ENCODE results near the gene BATF. TPM values are rescaled to one million over a fixed set of nuclear protein-coding genes. Genes with fewer than 3 reads are reported as not detected.

Gene BATF
- total RNA-seq, 1 experiment from 2014 or later: not detected

DNA sequence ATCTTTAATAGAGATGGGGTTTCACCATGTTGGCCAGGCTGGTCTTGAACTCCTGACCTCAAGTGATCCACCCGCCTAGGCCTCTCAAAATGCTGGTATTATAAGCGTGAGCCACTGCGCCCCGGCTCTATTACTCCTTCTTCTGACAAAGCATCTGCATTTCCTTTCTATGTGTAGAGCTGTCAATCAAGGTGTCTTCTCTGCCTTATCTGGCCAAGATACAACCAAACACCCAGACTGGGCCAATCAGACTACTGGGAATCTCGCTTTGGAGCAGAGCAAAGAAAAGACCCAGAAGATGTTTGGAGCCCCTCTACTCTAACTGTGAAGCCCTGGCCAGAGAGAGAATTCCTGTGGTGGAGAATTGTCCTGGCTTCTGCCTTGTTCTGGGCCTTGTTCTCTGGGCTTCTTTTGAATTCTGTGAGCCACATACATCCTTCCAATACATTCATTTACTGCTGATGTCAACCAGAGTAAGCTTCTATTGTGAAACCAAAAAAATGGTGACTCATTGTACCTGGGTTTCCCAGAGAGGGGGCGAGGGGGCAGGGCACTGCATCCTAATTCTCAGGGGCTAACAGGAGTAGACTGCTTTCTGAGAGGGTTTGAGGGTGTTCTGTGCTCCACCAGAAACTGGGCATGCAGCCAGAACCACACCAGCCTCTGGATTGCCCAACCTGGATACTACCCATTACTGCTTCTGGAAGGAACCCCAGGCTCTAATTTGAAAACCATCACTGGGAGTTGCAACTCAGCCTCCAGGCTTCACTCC, 37.4 kb downstream of the BATF start:
- DNase-seq (ENCODE audit: low spot score): peak; percentile 8

GRCh38 chr14:75561013-75561432, 38.8 kb downstream of the BATF start:
- peak; percentile 79 for DNase-seq (ENCODE audit: low spot score)

DNA sequence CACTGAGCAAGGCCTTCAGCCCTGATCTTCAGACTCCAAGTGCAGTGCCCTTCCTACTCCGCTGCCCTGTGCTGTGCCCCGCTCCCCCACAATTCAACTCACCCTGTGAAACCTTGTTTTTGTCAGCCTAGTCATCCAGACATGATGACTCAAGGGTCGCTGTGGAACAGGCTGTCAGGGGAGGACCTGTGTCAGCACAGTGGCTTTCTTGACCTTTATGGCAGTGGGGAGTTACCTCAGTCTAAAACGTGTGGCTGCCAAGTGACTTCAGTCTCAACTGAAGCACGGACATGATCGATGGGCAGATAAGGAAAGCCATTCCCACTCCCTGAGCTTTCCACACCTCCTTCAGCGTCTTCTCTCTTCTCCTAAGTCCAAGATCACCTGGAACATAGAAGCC, 39.8 kb downstream of the BATF start:
- no peak for DNase-seq (ENCODE audit: low spot score)

GRCh38 chr14:75562489-75562888, 40.2 kb downstream of the BATF start:
- DNase-seq (ENCODE audit: low spot score): no peak

DNA sequence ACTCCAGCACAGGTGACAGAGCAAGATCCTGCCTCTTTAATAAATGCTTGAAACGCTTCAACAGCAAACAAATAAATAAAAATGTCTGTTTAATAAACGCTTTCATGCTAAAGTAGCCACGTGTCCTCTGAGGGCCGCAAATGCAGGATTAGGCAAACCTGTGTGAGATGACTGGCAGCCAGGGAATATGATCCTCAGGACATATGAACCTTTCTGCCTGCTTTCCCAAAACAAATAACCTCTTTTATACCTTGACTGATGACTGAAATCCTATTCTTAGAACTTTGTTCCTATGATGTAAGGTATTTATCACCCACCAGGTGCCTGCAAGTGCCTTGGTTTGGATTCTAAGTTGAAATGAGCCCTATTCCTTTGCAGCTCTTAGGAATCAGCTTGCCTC, 41.7 kb downstream of the BATF start:
- DNase-seq (ENCODE audit: low spot score): no peak

DNA sequence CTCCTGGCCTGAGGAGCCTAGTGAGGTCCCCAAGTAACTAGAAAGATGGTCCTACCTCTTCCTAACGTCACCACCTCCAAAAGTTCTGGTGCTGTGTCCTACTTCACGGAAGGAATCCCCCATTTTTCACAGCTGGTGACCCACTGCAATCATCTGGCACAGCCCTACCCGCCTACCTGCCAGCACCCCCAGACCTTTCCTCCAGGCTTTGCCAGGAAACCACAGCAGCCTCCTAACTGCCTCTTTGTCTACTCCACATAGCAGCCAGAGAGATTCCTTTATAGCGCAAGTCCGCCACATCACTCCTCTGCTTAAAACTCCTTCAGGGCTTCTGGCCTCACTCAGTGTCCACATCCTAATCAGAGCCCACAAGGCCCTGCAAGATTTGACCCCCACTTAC, 42.8 kb downstream of the BATF start:
- no peak for DNase-seq (ENCODE audit: low spot score)

DNA sequence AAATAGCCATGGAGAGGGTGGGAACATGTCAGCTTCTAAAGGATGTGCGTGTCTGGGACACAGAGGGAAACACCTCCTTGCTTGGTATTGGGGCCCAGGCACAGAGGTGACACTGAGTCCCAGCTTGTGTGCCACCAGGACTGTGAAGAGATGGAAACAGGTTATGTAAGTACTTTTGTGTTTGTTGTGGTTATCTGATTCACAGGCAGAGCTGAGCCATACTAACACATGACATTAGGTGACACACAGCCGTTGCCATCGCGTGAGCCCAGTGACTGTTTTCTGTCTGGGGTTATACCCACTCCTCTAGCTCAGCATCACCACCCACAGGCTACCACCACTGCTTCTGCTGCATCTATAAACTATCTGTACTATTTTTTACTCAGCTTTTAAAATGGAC, 44.1 kb downstream of the BATF start:
- no peak for DNase-seq (ENCODE audit: low spot score)

DNA sequence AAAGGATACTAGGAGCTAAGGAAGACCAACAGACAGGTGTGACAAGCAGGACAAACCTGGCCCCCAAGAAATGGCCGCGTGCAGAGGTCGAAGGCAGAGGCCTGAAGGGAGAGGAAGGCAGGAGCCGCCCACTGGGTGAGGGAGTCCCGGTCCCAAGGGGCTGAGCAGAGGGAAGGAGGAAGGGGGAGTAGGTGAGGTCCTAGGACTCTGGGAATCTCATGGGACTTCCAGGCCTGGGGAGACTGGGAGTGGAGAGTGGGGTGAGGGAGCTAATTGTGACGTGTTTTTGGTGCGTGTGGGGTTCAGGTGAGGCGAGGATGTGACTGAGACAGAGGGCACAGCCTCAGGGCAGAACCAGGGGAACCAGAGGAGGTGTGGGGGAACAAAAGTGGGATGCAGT, 44.5 kb downstream of the BATF start:
- DNase-seq (ENCODE audit: low spot score): no peak

DNA sequence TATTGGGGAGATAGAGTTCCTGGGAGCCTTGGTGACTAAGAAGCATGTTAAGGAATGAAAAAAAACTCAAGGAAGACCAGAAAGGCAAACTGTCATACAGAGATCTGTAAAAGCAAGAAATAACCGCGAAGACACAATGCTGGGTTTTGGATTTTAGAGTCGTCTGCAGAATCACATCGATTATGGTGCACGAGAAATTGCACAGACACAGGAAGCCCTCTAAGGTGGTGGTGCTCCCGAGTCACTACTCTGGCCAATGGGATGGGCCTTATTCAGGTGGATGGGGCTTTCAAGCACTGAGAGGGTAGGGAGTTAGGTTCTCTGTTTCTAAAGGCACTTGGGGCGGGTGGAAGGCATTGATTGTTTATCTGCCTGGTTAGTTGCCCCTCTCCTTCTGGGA, 45.9 kb downstream of the BATF start:
- no peak for DNase-seq (ENCODE audit: low spot score)

DNA sequence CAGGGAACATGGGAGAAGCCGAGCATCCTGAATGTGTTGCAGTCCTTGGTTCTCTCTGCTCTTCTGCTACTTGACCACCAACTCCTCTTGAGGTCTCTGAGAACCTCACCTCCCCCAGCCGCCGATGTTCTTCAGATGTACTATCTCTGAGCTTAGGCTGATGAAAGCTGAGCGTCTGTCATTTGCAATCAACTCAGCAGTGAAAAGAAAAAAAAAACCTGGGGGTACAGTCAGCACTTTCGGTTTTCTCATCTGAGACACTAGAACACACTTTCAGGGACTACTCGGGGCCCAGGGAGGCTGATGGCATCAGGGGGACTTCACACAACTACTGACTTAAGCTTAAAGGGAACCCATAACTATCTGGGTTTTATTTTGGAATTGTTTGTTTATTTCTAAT, 46.5 kb downstream of the BATF start:
- DNase-seq (ENCODE audit: low spot score): no peak

DNA sequence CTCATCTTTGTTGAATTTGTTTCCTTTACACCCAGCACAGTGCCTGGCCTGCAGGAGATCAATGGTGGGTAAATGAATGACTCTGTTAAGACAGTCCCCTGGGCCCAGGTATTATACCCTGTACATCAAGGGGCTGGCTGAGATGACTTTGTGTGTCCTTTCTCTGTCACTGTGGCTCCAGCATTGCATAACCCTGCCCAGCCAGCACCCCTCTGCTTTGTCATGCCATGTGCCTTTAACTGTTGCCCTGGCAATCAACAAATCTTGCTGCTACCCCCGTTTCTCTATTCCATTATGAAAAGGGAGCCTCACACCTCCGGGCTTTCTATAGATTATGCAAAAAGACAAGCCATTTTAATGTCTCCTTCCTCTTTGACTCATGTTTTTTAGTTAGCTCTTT, 48.5 kb downstream of the BATF start:
- DNase-seq (ENCODE audit: low spot score): no peak

DNA sequence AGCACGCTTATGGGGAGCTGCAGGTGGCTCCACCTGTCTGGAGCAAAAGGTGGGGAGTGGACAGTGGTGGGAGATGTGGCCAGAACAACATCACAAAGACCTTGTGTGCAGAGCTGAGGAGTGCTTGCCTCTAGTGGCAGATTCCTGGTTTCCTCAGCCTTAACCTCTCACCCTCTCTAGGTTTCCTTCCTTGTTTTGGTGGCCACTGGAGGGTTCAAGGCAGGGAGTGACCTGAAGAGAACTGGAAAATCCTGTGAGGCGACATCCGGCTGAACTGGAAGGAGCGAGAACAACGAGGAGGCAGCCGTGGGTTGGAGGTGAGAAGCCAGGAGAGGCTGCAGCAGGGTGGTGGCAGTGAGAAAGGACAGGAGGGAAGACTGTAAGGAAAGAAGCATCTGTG, 49.8 kb downstream of the BATF start:
- no peak for DNase-seq (ENCODE audit: low spot score)

DNA sequence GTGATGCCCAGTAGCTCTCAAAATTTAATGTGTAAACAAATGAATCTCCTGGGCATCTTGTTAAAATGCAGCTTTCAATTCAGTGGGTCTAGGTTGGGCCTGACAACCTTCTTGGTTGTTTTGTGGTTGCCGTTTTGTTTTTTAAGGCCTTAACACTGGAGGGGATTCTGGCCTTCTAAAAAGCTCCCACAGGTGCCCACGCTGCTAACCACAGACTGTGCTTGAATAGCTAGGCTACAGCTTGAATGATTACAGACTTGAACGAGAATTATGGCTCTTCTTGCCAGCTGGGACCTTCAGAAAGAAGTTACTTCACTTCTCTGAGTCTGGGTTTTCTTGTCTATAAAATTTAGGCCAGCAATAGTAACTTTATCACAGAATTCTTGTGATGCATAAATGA, 54.8 kb downstream of the BATF start:
- DNase-seq (ENCODE audit: low spot score): no peak

DNA sequence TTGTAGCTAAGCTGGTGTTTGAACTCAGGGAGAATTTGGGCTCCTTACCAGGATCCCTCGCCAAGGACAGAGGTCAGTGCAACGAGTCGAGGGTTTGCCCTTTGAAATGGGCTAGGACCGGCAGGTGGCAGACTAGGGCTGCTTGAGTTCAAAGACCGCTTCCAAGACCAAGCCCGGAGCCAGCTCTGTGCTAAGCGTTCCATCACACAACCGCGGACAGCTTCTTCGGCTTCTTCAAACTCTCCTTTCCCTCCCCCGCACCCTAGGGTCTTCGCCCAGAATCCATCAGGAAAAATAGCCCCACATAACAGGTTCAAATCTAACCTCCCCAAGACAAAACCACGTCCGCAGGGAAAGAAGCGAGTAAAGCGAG, 55.4 kb downstream of the BATF start:
- DNase-seq (ENCODE audit: low spot score): peak; percentile 59

- DNase-seq (ENCODE audit: low spot score): peak; percentile 28
Measured at GRCh38 chr14:75578102-75578785, 56.0 kb downstream of the BATF start, which contains the start of gene FLVCR2. FLVCR2 (plus strand) TSS chr14:75578620; CDS start chr14:75578973, 353 bp downstream.

DNA sequence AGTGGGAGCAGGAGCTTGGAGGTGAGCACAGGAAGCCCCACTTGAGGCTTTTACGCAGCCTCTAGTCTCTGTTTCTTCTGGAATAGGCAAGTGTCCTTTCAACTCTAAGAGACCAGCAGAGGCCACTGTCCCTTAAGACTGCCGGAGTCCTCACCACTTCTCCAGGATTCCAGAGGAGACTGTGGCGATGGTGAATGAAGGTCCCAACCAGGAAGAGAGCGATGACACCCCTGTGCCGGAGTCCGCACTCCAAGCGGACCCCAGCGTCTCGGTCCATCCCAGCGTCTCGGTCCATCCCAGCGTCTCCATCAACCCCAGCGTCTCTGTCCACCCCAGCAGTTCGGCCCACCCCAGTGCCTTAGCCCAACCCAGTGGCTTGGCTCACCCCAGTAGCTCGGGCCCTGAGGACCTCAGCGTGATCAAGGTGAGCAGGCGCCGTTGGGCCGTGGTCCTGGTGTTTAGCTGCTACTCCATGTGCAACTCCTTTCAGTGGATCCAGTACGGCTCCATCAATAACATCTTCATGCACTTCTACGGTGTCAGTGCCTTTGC, 56.6 kb downstream of the BATF start:
- peak; percentile 24 for DNase-seq (ENCODE audit: low spot score)

GRCh38 chr14:75579338-75579864, 57.1 kb downstream of the BATF start:
- no peak for DNase-seq (ENCODE audit: low spot score)

- no peak for DNase-seq (ENCODE audit: low spot score)
Measured at GRCh38 chr14:75579882-75580281, 57.6 kb downstream of the BATF start.

DNA sequence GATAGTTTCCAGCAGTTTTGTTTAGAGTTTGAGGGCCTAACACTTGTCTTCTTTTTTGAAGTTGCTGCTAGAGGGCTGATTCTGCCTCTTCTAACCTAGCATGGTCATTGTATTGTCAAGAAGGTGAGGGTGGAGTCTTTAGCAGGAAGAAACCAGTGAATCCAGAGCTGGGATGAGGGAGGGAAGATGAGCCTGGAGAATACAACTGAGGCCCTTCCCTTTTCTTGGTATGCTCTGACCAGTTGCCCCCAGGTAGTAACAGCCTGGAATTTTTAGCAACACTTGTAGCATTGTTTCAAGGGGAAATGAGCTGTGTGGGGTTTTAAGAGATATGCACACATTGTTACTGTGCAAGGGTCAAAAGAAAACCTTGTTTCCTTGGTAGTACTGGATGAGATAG, 65.1 kb downstream of the BATF start:
- DNase-seq (ENCODE audit: low spot score): no peak

GRCh38 chr14:75589931-75590330, 67.7 kb downstream of the BATF start:
- no peak for DNase-seq (ENCODE audit: low spot score)

GRCh38 chr14:75591331-75591946, 69.2 kb downstream of the BATF start:
- no peak for DNase-seq (ENCODE audit: low spot score)

DNA sequence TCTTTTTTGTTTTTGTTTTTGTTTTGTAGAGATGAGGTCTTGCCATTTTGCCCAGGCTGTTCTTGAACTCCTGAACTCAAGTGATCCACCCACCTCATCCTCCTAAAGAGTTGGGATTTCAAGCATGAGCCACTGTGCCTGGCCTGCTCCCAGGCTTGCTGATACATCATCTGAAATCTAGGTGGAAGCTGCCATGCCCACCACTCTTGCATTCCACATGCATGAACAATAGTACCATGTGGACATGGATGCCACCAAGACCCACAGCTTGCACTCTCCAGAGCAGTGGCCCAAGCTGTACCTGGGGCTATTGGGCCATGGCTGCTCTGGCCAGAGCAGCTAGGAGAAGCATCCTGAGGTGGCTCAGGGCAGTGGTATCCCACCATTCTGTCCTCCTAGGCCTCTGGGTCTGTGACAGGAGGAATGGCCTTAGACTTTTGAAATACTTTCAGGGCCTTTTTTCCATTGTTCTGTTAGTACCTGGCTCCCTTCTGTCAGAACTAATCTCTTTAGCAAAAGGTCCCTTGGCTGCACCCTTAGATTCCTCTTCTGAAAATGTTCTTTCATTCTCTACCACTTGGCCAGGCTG, 69.8 kb downstream of the BATF start:
- no peak for DNase-seq (ENCODE audit: low spot score)
